CD4-positive, alpha-beta memory T cell (primary cell): ENCODE data around the gene ARHGDIB. TPM values are rescaled to one million over a fixed set of nuclear protein-coding genes. Genes with fewer than 3 reads are reported as not detected.

Source experiments
- CTCF ChIA-PET: fragments of 350-600 bp; sonication (Branson Sonifier 250); formaldehyde crosslinking; loops from one replicate; lab custom pipeline; 2021; ENCODE audit warnings: inconsistent platforms; ENCODE audit not compliant: partially characterized antibody; lab: Charles Lee
- POLR2A ChIA-PET: fragments of 350-600 bp; sonication (Branson Sonifier 250); formaldehyde crosslinking; loops from one replicate; lab custom pipeline; 2021; ENCODE audit not compliant: partially characterized antibody; lab: Charles Lee
- DNase-seq, 5 donors: peaks; one replicate each; pipeline versions ENCODE4 v3.0.0 to v3.0.0-alpha.2; 2020 to 2022; ENCODE audit warnings: mixed read lengths in 1 of 5
- H3K27ac ChIP-seq: one replicate; pipeline ENCODE4 v1.7.0; 2013; ENCODE audit warnings: low read depth, low read length
- H3K27me3 ChIP-seq: 2 replicates; pipeline ENCODE4 v1.7.0; 2013; ENCODE audit warnings: mild to moderate bottlenecking, low read length, moderate library complexity; ENCODE audit not compliant: insufficient read depth
- H3K36me3 ChIP-seq: 2 replicates; pipeline ENCODE4 v1.7.0; 2013; ENCODE audit warnings: mild to moderate bottlenecking, low read length, moderate library complexity; ENCODE audit not compliant: insufficient read depth
- H3K4me1 ChIP-seq: 2 replicates; pipeline ENCODE4 v1.7.0; 2013; ENCODE audit warnings: mild to moderate bottlenecking, low read length, moderate library complexity; ENCODE audit not compliant: insufficient read depth
- H3K4me3 ChIP-seq, 2 donors: one replicate each; pipeline ENCODE4 v1.7.0; 2013; ENCODE audit warnings: low read length in 2 of 2, mild to moderate bottlenecking in 1 of 2
- H3K9me3 ChIP-seq, 2 donors: one replicate each; pipeline ENCODE4 v1.7.0; 2013; ENCODE audit warnings: low read length in 2 of 2, control low read depth in 1 of 2; ENCODE audit not compliant: control insufficient read depth in 1 of 2
- H3K27ac Mint-ChIP-seq, 7 donors: one replicate each; pipeline ENCODE4 v1.8.0; 2020 to 2021; ENCODE audit warnings: mixed read lengths in 7 of 7, mild to moderate bottlenecking in 6 of 7, inconsistent platforms in 3 of 7, moderate library complexity in 3 of 7
- H3K27me3 Mint-ChIP-seq, 2 donors: one replicate each; pipeline ENCODE4 v1.8.0; 2020 to 2021; ENCODE audit warnings: mixed read lengths in 2 of 2
- H3K36me3 Mint-ChIP-seq, 2 donors: one replicate each; pipeline ENCODE4 v1.8.0; 2020 to 2021; ENCODE audit warnings: mixed read lengths in 2 of 2, inconsistent platforms in 1 of 2, mild to moderate bottlenecking in 1 of 2
- H3K4me1 Mint-ChIP-seq, 4 donors: one replicate each; pipeline ENCODE4 v1.8.0; 2020 to 2021; ENCODE audit warnings: mixed read lengths in 4 of 4, mild to moderate bottlenecking in 1 of 4
- H3K4me3 Mint-ChIP-seq, 8 donors: one replicate each; pipeline ENCODE4 v1.8.0; 2020 to 2021; ENCODE audit warnings: mixed read lengths in 8 of 8, mild to moderate bottlenecking in 7 of 8, moderate library complexity in 6 of 8, inconsistent platforms in 3 of 8
- H3K9me3 Mint-ChIP-seq, 8 donors: one replicate each; pipeline ENCODE4 v1.8.0; 2020 to 2021; ENCODE audit warnings: mixed read lengths in 8 of 8, mild to moderate bottlenecking in 5 of 8, inconsistent platforms in 3 of 8, moderate library complexity in 1 of 8
- intact Hi-C: fragments of 100-400 bp; cut with micrococcal nuclease; formaldehyde crosslinking; loops from one replicate; pipeline ENCODE4 v1.15.1; 2023
- polyA plus RNA-seq, 2 donors: library from polyadenylated mRNA; unstranded; fragments of 300-500 nt; fragmentation: Illumina TruSeq; gene quantifications; one replicate each; pipeline ENCODE4 v1.2.3, GENCODE V29; 2021
- total RNA-seq, 2 experiments: library from RNA; stranded (reverse); gene quantifications; one replicate each; pipeline ENCODE4 v1.2.3, GENCODE V29; 2021

ARHGDIB gene
- total and polyA plus RNA-seq, 4 experiments from 2014 or later, result 717 to 4,406 (median 1,865) TPM

GRCh38 chr12:14979468-14979867, 18.1 kb upstream of the ARHGDIB start:
- no peak for DNase-seq
- CTCF ChIA-PET, result interaction anchor here (2.5 to 2.9 kb wide), 2 partner anchors 16 to 42 kb away, joined by 8 to 13 read pairs; partner anchors contain the start of gene ERP27
- Mint-ChIP-seq H3K27ac (peak overlapping the region in 4 of 7 donors; percentile 2 to 45 (median 27)), H3K9me3 (no peaks in the 10 kb centered on the region), H3K36me3 (no peaks in the 10 kb centered on the region), H3K4me1 (peaks cover 35 to 52% (median 42%) of the 10 kb centered on the region in 4 donors), H3K4me3 (peak overlapping the region in 6 of 8 donors; percentile 4 to 72 (median 28)), H3K27me3 (no peaks in the 10 kb centered on the region)
- POLR2A ChIA-PET, result interaction anchor here (1.9 kb wide), 1 partner anchor 18 kb away, joined by 6 read pairs; the partner anchor contains the start of gene ARHGDIB
- no peak overlapping the region for H3K27ac ChIP-seq
- H3K36me3 ChIP-seq, result no peaks in the 10 kb centered on the region
- no peak overlapping the region for H3K4me3 ChIP-seq
- intact Hi-C loops, result loop anchor here (1.0 kb wide), 1 partner anchor 18 kb away; the partner anchor contains the start of gene ARHGDIB
- no peaks in the 10 kb centered on the region for H3K27me3 ChIP-seq
- peaks cover 32% of the 10 kb centered on the region for H3K4me1 ChIP-seq
- no peaks in the 10 kb centered on the region for H3K9me3 ChIP-seq

GRCh38 chr12:14976658-14977057, 15.3 kb upstream of the ARHGDIB start:
- intact Hi-C loops, result no loop called here
- Histone ChIP-seq H3K9me3 (no peaks in the 10 kb centered on the region), H3K4me3 (no peak overlapping the region), H3K27ac (no peak overlapping the region), H3K4me1 (peaks cover 17% of the 10 kb centered on the region), H3K36me3 (no peaks in the 10 kb centered on the region), H3K27me3 (no peaks in the 10 kb centered on the region)
- H3K9me3 Mint-ChIP-seq, result peaks cover 0 to 2% (median 0%) of the 10 kb centered on the region in 8 donors
- no peak for DNase-seq
- H3K27me3 Mint-ChIP-seq, result no peaks in the 10 kb centered on the region
- ChIA-PET POLR2A (interaction anchor here (1.1 to 1.2 kb wide), 2 partner anchors 13 to 15 kb away, joined by 3 read pairs; partner anchors contain the start of gene ARHGDIB), CTCF (interaction anchor here (1.1 kb wide), 1 partner anchor 131 kb away, joined by 4 read pairs; no protein-coding TSS in a partner anchor)
- H3K36me3 Mint-ChIP-seq, result no peaks in the 10 kb centered on the region
- H3K4me1 Mint-ChIP-seq, result peaks cover 26 to 51% (median 37%) of the 10 kb centered on the region in 4 donors
- H3K4me3 Mint-ChIP-seq, result no peak overlapping the region
- H3K27ac Mint-ChIP-seq, result no peak overlapping the region

- Histone ChIP-seq H3K4me3 (no peak overlapping the region), H3K36me3 (no peaks in the 10 kb centered on the region), H3K4me1 (peaks cover 17% of the 10 kb centered on the region), H3K27me3 (no peaks in the 10 kb centered on the region), H3K9me3 (no peaks in the 10 kb centered on the region), H3K27ac (no peak overlapping the region)
- H3K36me3 Mint-ChIP-seq, result no peaks in the 10 kb centered on the region
- ChIA-PET POLR2A (interaction anchor here (1.0 to 1.2 kb wide), 2 partner anchors 11 to 14 kb away, joined by 3 read pairs; partner anchors contain the start of gene ARHGDIB), CTCF (no interaction called here)
- no peak overlapping the region for H3K4me3 Mint-ChIP-seq
- peaks cover 22 to 46% (median 31%) of the 10 kb centered on the region in 4 donors for H3K4me1 Mint-ChIP-seq
- DNase-seq, result no peak
- H3K9me3 Mint-ChIP-seq, result peaks cover 0 to 2% (median 0%) of the 10 kb centered on the region in 8 donors
- no peak overlapping the region for H3K27ac Mint-ChIP-seq
- H3K27me3 Mint-ChIP-seq, result no peaks in the 10 kb centered on the region
- intact Hi-C loops, result no loop called here
These were observed 14.1 kb upstream of the ARHGDIB start for GRCh38 chr12:14975457-14975856.

GRCh38 chr12:14974633-14975032, 13.2 kb upstream of the ARHGDIB start:
- H3K27ac Mint-ChIP-seq, result no peak overlapping the region
- no peaks in the 10 kb centered on the region for H3K27me3 ChIP-seq
- H3K4me1 ChIP-seq, result peaks cover 10% of the 10 kb centered on the region
- ChIA-PET CTCF (no interaction called here), POLR2A (interaction anchor here (0.6 to 2.6 kb wide), 3 partner anchors 12 to 18 kb away, joined by 3 to 17 read pairs (median 6); partner anchors contain the start of gene ARHGDIB)
- H3K4me1 Mint-ChIP-seq, result peaks cover 18 to 44% (median 29%) of the 10 kb centered on the region in 4 donors
- intact Hi-C loops, result no loop called here
- no peak for DNase-seq
- no peak overlapping the region for H3K4me3 ChIP-seq
- no peak overlapping the region for H3K4me3 Mint-ChIP-seq
- H3K9me3 ChIP-seq, result no peaks in the 10 kb centered on the region
- H3K27me3 Mint-ChIP-seq, result no peaks in the 10 kb centered on the region
- no peaks in the 10 kb centered on the region for H3K36me3 Mint-ChIP-seq
- no peak overlapping the region for H3K27ac ChIP-seq
- peaks cover 0 to 2% (median 0%) of the 10 kb centered on the region in 8 donors for H3K9me3 Mint-ChIP-seq
- no peaks in the 10 kb centered on the region for H3K36me3 ChIP-seq

- intact Hi-C loops, result no loop called here
- H3K36me3 ChIP-seq, result no peaks in the 10 kb centered on the region
- CTCF ChIA-PET, result interaction anchor here (1.3 to 2.2 kb wide), 4 partner anchors 22 to 125 kb away, joined by 3 to 8 read pairs (median 5); partner anchors contain the start of gene ERP27
These were observed 11.4 kb upstream of the ARHGDIB start, which contains the start of gene PDE6H for GRCh38 chr12:14972816-14973215. Gene PDE6H, plus strand, starts transcription at chr12:14973042. Its CDS starts 4,971 bp downstream, at chr12:14978013.

GRCh38 chr12:14970473-14970872, 9.1 kb upstream of the ARHGDIB start:
- no peaks in the 10 kb centered on the region for H3K27me3 ChIP-seq
- H3K9me3 ChIP-seq, result no peaks in the 10 kb centered on the region
- ChIA-PET POLR2A (no interaction called here), CTCF (no interaction called here)
- H3K4me3 ChIP-seq, result no peak overlapping the region
- H3K4me1 ChIP-seq, result peaks cover 7% of the 10 kb centered on the region
- Mint-ChIP-seq H3K27ac (peak overlapping the region in 2 of 7 donors; percentile 32 to 86), H3K36me3 (no peaks in the 10 kb centered on the region), H3K27me3 (no peaks in the 10 kb centered on the region), H3K4me3 (no peak overlapping the region), H3K9me3 (peaks cover 0 to 3% (median 0%) of the 10 kb centered on the region in 8 donors), H3K4me1 (peaks cover 25 to 58% (median 36%) of the 10 kb centered on the region in 4 donors)
- no peaks in the 10 kb centered on the region for H3K36me3 ChIP-seq
- intact Hi-C loops, result no loop called here
- no peak for DNase-seq
- no peak overlapping the region for H3K27ac ChIP-seq

More at GRCh38 chr12:14972816-14973215, 11.4 kb upstream of the ARHGDIB start, which contains the start of gene PDE6H:
- Mint-ChIP-seq H3K36me3 (no peaks in the 10 kb centered on the region), H3K4me1 (peaks cover 10 to 37% (median 24%) of the 10 kb centered on the region in 4 donors), H3K4me3 (peak within 1 kb of the TSS in 1 of 8 donors; percentile 6), H3K27me3 (no peaks in the 10 kb centered on the region), H3K27ac (peak within 1 kb of the TSS in 2 of 7 donors; percentile 22 to 38), H3K9me3 (peaks cover 0 to 2% (median 0%) of the 10 kb centered on the region in 8 donors)
- no peak for DNase-seq
- Histone ChIP-seq H3K4me3 (no peak within 1 kb of the TSS), H3K4me1 (no peaks in the 10 kb centered on the region), H3K27ac (no peak within 1 kb of the TSS), H3K27me3 (no peaks in the 10 kb centered on the region), H3K9me3 (no peaks in the 10 kb centered on the region)
- POLR2A ChIA-PET, result interaction anchor here (1.4 to 2.6 kb wide), 5 partner anchors 11 to 200 kb away, joined by 3 to 17 read pairs (median 4); partner anchors contain the start of genes ARHGDIB and ERP27

GRCh38 chr12:14968478-14968877, 7.1 kb upstream of the ARHGDIB start:
- Mint-ChIP-seq H3K27me3 (no peaks in the 10 kb centered on the region), H3K4me3 (no peak overlapping the region), H3K9me3 (peaks cover 0 to 3% (median 0%) of the 10 kb centered on the region in 8 donors), H3K4me1 (peaks cover 39 to 70% (median 51%) of the 10 kb centered on the region in 4 donors), H3K36me3 (no peaks in the 10 kb centered on the region), H3K27ac (no peak overlapping the region)
- ChIA-PET POLR2A (interaction anchor here (1.0 to 1.5 kb wide), 2 partner anchors 9 to 15 kb away, joined by 3 to 5 read pairs; no protein-coding TSS in a partner anchor), CTCF (interaction anchor here (1.1 to 1.7 kb wide), 2 partner anchors 31 to 32 kb away, joined by 4 to 6 read pairs; partner anchors contain the start of gene ERP27)
- Histone ChIP-seq H3K27ac (no peak overlapping the region), H3K4me1 (peaks cover 27% of the 10 kb centered on the region), H3K9me3 (no peaks in the 10 kb centered on the region), H3K4me3 (no peak overlapping the region), H3K27me3 (no peaks in the 10 kb centered on the region), H3K36me3 (no peaks in the 10 kb centered on the region)
- intact Hi-C loops, result loop anchor here (10.0 kb wide), 1 partner anchor 916 kb away; the partner anchor contains the start of gene STRAP
- no peak for DNase-seq
